GM21423 (cell line): ENCODE results near the gene BAG5.

Experiments used
- ATAC-seq: cut with Tn5 transposase; IDR thresholded peaks from one replicate; pipeline ENCODE4 v1.9.1; 2021; ENCODE audit warnings: mild to moderate bottlenecking, moderate library complexity; ENCODE audit not compliant: unreplicated experiment

BAG5 gene

GRCh38 chr14:103535891-103536565 lies 26.4 kb downstream of the BAG5 start:
- ATAC-seq, result no peak

- no peak for ATAC-seq
Observed at GRCh38 chr14:103535081-103535890, 27.2 kb downstream of the BAG5 start.

- no peak for ATAC-seq
Observed at GRCh38 chr14:103534576-103535061, 27.8 kb downstream of the BAG5 start.

GRCh38 chr14:103533999-103534575 lies 28.4 kb downstream of the BAG5 start:
- no peak for ATAC-seq

GRCh38 chr14:103533137-103533998 lies 29.1 kb downstream of the BAG5 start:
- no peak for ATAC-seq

GRCh38 chr14:103532216-103533136 lies 30.0 kb downstream of the BAG5 start:
- no peak for ATAC-seq

- no peak for ATAC-seq
Observed at GRCh38 chr14:103531421-103532215, 30.8 kb downstream of the BAG5 start.

GRCh38 chr14:103530831-103531230 lies 31.6 kb downstream of the BAG5 start:
- ATAC-seq, result no peak

GRCh38 chr14:103530390-103530789 lies 32.1 kb downstream of the BAG5 start:
- no peak for ATAC-seq

- no peak for ATAC-seq
Observed at GRCh38 chr14:103529383-103530365, 32.8 kb downstream of the BAG5 start.

- ATAC-seq, result peak; percentile 39
Observed at GRCh38 chr14:103528587-103529382, 33.7 kb downstream of the BAG5 start, which contains the start of gene TRMT61A. Gene TRMT61A (plus strand): TSS chr14:103529196. CDS start chr14:103529979, 783 bp downstream.

- no peak for ATAC-seq
Observed at GRCh38 chr14:103528146-103528586, 34.3 kb downstream of the BAG5 start.

GRCh38 chr14:103527408-103528145 lies 34.9 kb downstream of the BAG5 start:
- ATAC-seq, result peak; percentile 64

- no peak for ATAC-seq
Observed at GRCh38 chr14:103526914-103527248, 35.6 kb downstream of the BAG5 start.

- ATAC-seq, result no peak
Observed at GRCh38 chr14:103526247-103526913, 36.1 kb downstream of the BAG5 start.
